Activated CD8-positive, alpha-beta memory T cell treated with anti-CD3 and anti-CD28 coated beads for 36 hours (primary cell): ENCODE results near the gene SRMS. TPM values are rescaled to one million over a fixed set of nuclear protein-coding genes. Genes with fewer than 3 reads are reported as not detected.

Experiments
- CTCF ChIA-PET: fragments of 350-600 bp; sonication (Branson Sonifier 250); formaldehyde crosslinking; loops from one replicate; lab custom pipeline; 2021; ENCODE audit warnings: antibody characterized with exemption; lab: Charles Lee
- POLR2A ChIA-PET: fragments of 350-600 bp; sonication (Branson Sonifier 250); formaldehyde crosslinking; loops from one replicate; lab custom pipeline; 2021; ENCODE audit warnings: antibody characterized with exemption; lab: Charles Lee
- total RNA-seq, 2 experiments: library from RNA; stranded (reverse); gene quantifications; one replicate each; pipeline ENCODE4 v1.2.3, GENCODE V29; 2021

The SRMS gene
- total RNA-seq, 2 experiments from 2014 or later, result not detected

- CTCF ChIA-PET, result interaction anchor here (1.5 kb wide), 1 partner anchor 10 kb away, joined by 3 read pairs; no protein-coding TSS in a partner anchor
- POLR2A ChIA-PET, result no interaction called here
Measured at GRCh38 chr20:63503524-63503923, 44.0 kb downstream of the SRMS start.

GRCh38 chr20:63502671-63503172, 44.8 kb downstream of the SRMS start:
- ChIA-PET CTCF (interaction anchor here (1.5 kb wide), 1 partner anchor 9 kb away, joined by 3 read pairs; no protein-coding TSS in a partner anchor), POLR2A (no interaction called here)

GRCh38 chr20:63501818-63502670, 45.5 kb downstream of the SRMS start:
- ChIA-PET POLR2A (no interaction called here), CTCF (interaction anchor here (1.5 kb wide), 1 partner anchor 9 kb away, joined by 3 read pairs; no protein-coding TSS in a partner anchor)

- POLR2A ChIA-PET, result no interaction called here
Measured at GRCh38 chr20:63500902-63501817, 46.4 kb downstream of the SRMS start.

GRCh38 chr20:63500151-63500901, 47.2 kb downstream of the SRMS start:
- ChIA-PET CTCF (no interaction called here), POLR2A (interaction anchor here (1.3 kb wide), 1 partner anchor 21 kb away, joined by 3 read pairs; no protein-coding TSS in a partner anchor)

More at GRCh38 chr20:63500902-63501817, 46.4 kb downstream of the SRMS start:
- CTCF ChIA-PET, result no interaction called here

GRCh38 chr20:63499338-63499969, 48.1 kb downstream of the SRMS start:
- CTCF ChIA-PET, result interaction anchor here (0.6 kb wide), 1 partner anchor 218 kb away, joined by 4 read pairs; no protein-coding TSS in a partner anchor
- POLR2A ChIA-PET, result interaction anchor here (1.3 kb wide), 1 partner anchor 22 kb away, joined by 3 read pairs; no protein-coding TSS in a partner anchor

GRCh38 chr20:63498960-63499337, 48.6 kb downstream of the SRMS start, which contains the start of gene EEF1A2:
TSS of gene EEF1A2 (minus strand) at chr20:63499083. CDS start at chr20:63497763, 1,320 bp downstream.
- CTCF ChIA-PET, result no interaction called here
- POLR2A ChIA-PET, result no interaction called here

GRCh38 chr20:63497946-63498935, 49.3 kb downstream of the SRMS start:
- POLR2A ChIA-PET, result interaction anchor here (2.6 kb wide), 1 partner anchor 23 kb away, joined by 9 read pairs; the partner anchor contains the start of gene PPDPF
- CTCF ChIA-PET, result interaction anchor here (0.5 to 3.0 kb wide), 3 partner anchors 21 to 252 kb away, joined by 3 to 23 read pairs (median 3); partner anchors contain the start of gene PPDPF

GRCh38 chr20:63497138-63497945, 50.2 kb downstream of the SRMS start:
- ChIA-PET CTCF (interaction anchor here (0.6 to 3.0 kb wide), 11 partner anchors 11 to 459 kb away, joined by 3 to 23 read pairs (median 4); partner anchors contain the start of genes PPDPF, PTK6, TPD52L2 and UCKL1), POLR2A (interaction anchor here (1.1 to 2.6 kb wide), 2 partner anchors 24 to 25 kb away, joined by 3 to 9 read pairs; partner anchors contain the start of gene PPDPF)

GRCh38 chr20:63496596-63497120, 50.9 kb downstream of the SRMS start:
- POLR2A ChIA-PET, result interaction anchor here (1.1 to 2.6 kb wide), 2 partner anchors 24 to 26 kb away, joined by 3 to 9 read pairs; partner anchors contain the start of gene PPDPF

GRCh38 chr20:63495741-63496595, 51.6 kb downstream of the SRMS start:
- ChIA-PET POLR2A (interaction anchor here (1.1 to 2.6 kb wide), 2 partner anchors 25 to 26 kb away, joined by 3 to 9 read pairs; partner anchors contain the start of gene PPDPF), CTCF (interaction anchor here (0.6 to 3.0 kb wide), 24 partner anchors 9 to 538 kb away, joined by 3 to 23 read pairs (median 4); partner anchors contain the start of genes PPDPF, PTK6, TPD52L2 and UCKL1)

More at GRCh38 chr20:63496596-63497120, 50.9 kb downstream of the SRMS start:
- CTCF ChIA-PET, result interaction anchor here (0.6 to 3.0 kb wide), 24 partner anchors 9 to 537 kb away, joined by 3 to 23 read pairs (median 4); partner anchors contain the start of genes PPDPF, PTK6, TPD52L2 and UCKL1

GRCh38 chr20:63495167-63495720, 52.3 kb downstream of the SRMS start:
- POLR2A ChIA-PET, result no interaction called here
- CTCF ChIA-PET, result interaction anchor here (1.0 to 3.0 kb wide), 7 partner anchors 10 to 370 kb away, joined by 3 to 23 read pairs (median 7); partner anchors contain the start of genes PPDPF, PTK6 and TPD52L2

GRCh38 chr20:63494420-63495166, 53.0 kb downstream of the SRMS start:
- ChIA-PET CTCF (interaction anchor here (1.0 kb wide), 1 partner anchor 24 kb away, joined by 3 read pairs; no protein-coding TSS in a partner anchor), POLR2A (no interaction called here)
